ENCODE measurements around the gene SPTSSA.
"Not testable (repeated sequence)": the region's sequence is repeated elsewhere in the genome, so short reads cannot be mapped to it uniquely, and the experiment has no call there.

SPTSSA gene

DNA sequence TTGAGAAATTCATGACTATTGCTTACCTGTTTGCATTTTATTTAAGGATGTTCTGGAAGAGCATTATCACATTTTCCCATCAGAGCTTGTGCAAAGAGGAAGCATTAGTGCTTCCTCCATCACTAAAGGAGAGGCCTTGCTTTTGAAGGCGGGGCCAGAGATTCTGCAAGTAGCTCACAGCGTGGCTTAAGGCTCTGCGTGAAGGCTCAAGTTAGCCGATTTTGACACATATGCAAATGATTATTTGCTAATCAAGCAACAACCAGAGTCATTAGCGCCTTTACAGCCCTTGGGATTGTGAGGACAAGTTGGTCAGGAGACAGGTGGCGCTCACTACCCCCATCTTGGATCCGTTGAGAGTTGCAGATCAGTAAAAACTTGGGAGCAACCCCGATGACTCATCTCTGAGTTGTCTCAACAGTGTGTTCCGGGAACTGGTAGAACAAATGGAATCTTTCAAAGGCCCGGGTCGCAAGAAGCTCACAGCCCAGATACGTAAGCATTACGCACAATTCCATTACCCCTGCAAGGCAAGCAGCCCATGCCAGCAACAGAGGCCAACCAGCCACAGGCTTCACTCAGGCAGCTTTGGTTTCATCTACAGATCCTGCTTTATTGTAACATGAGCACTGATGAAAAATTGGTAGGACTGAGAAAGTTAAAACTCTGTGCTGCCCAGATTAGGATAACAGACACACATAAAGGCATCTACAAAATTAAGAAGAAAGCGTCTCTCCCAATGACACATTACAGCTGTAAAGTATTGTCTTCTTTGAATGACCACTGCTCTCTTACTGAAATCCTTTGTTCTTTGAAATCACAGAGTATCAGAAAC is 34.9 kb upstream of the SPTSSA start:
- H3K27ac ChIP-seq (ENCODE audit: insufficient read depth, low read depth, low read length, poor library complexity, severe bottlenecking): peak overlapping the region; percentile 78
- no peaks in the 10 kb centered on the region for H3K27me3 ChIP-seq (ENCODE audit: control insufficient read depth, insufficient read depth, low read length, poor library complexity, severe bottlenecking)
- H3K36me3 ChIP-seq (ENCODE audit: control insufficient read depth, insufficient read depth, low read length): no peaks in the 10 kb centered on the region
- H3K9me3 ChIP-seq (ENCODE audit: control insufficient read depth, low read length): no peaks in the 10 kb centered on the region
- 32 to 33% methylated on average over 14 of the region's 14 CpGs for WGBS, 2 experiments
- H3K4me1 ChIP-seq (ENCODE audit: control insufficient read depth, insufficient read depth, low read length): peaks cover 10% of the 10 kb centered on the region
- no peak overlapping the region for H3K4me3 ChIP-seq (ENCODE audit: insufficient read depth, low read depth, low read length)

DNA sequence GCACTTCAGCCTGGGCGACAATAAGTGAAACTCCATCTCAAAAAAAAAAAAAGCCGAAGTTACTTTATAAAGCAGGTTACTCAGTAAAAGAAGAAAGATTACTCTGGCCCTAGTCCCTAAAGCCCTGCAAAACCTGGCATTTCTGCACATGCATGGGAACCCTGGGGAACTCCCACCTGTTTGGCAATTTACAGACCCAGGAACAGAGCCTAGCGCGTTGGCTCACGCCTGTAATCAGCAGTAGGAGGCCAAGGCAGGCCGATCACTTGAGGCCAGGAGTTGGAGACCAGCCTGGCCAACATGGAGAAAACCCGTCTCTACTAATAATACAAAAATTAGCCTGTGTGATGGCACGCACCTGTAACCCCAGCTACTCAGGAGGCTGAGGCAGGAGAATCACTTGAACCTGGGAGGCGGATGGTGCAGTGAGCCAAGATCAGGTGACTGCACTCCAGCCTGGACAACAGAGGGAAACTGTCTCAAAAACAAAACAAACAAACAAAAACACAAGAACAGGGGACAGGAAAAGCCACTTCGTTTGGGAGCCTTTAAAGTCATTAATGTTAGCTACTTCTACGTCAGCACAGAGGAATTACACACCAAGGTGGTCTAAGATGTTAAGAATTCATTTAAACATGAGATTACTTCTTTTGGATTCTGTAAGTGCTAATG is 34.1 kb upstream of the SPTSSA start:
- no peak overlapping the region for H3K4me3 ChIP-seq (ENCODE audit: insufficient read depth, low read depth, low read length)
- H3K36me3 ChIP-seq (ENCODE audit: control insufficient read depth, insufficient read depth, low read length): no peaks in the 10 kb centered on the region
- WGBS, 2 experiments: 92 to 95% methylated on average over 11 of the region's 11 CpGs
- peaks cover 10% of the 10 kb centered on the region for H3K4me1 ChIP-seq (ENCODE audit: control insufficient read depth, insufficient read depth, low read length)
- H3K9me3 ChIP-seq (ENCODE audit: control insufficient read depth, low read length): no peaks in the 10 kb centered on the region
- no peak overlapping the region for H3K27ac ChIP-seq (ENCODE audit: insufficient read depth, low read depth, low read length, poor library complexity, severe bottlenecking)
- H3K27me3 ChIP-seq (ENCODE audit: control insufficient read depth, insufficient read depth, low read length, poor library complexity, severe bottlenecking): no peaks in the 10 kb centered on the region

DNA sequence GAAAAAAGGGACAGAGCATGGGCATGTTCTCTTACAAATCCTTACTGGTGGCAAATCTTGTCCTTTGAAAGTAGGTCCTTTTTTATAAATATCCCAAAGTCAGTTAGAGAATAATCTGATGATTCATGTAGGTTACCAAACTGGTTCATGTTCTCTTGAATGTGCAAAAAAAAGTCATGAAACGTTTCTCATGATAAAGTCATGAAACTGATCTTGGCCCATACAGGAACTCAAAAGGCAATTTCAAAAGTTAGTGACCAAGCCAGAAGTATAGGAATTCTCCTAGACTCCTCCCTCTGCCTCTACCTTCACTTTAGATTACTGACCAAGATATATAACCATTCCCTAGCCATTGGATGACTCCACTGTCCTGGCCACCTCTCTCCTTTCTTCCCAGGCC is 27.3 kb upstream of the SPTSSA start:
- no peaks in the 10 kb centered on the region for H3K36me3 ChIP-seq (ENCODE audit: control insufficient read depth, insufficient read depth, low read length)
- no peak overlapping the region for H3K27ac ChIP-seq (ENCODE audit: insufficient read depth, low read depth, low read length, poor library complexity, severe bottlenecking)
- no peaks in the 10 kb centered on the region for H3K27me3 ChIP-seq (ENCODE audit: control insufficient read depth, insufficient read depth, low read length, poor library complexity, severe bottlenecking)
- no peaks in the 10 kb centered on the region for H3K9me3 ChIP-seq (ENCODE audit: control insufficient read depth, low read length)
- H3K4me3 ChIP-seq (ENCODE audit: insufficient read depth, low read depth, low read length): no peak overlapping the region
- H3K4me1 ChIP-seq (ENCODE audit: control insufficient read depth, insufficient read depth, low read length): no peaks in the 10 kb centered on the region
- WGBS, 2 experiments: 83 to 88% methylated on average over 1 of the region's 1 CpG

DNA sequence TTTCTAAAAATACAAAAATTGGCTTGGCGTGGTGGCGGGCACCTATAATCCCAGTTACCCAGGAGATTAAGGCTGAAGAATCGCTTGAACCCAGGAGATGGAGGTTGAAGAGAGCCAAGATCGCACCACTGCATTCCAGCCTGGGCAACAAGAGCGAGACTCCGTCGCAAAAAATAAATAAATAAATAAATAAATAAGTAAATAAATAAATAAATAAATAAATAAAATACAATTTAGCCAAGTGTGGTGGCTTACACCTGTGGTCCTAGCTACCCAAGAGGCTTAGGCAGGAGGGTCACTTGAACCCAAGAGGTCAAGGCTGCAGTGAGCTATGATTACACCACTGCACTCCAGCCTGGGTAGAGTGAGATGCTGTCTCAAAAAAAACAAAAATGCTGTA is 26.5 kb upstream of the SPTSSA start:
- WGBS, 2 experiments: 88 to 98% methylated on average over 4 of the region's 7 CpGs
- no peaks in the 10 kb centered on the region for H3K27me3 ChIP-seq (ENCODE audit: control insufficient read depth, insufficient read depth, low read length, poor library complexity, severe bottlenecking)
- no peak overlapping the region for H3K4me3 ChIP-seq (ENCODE audit: insufficient read depth, low read depth, low read length)
- H3K36me3 ChIP-seq (ENCODE audit: control insufficient read depth, insufficient read depth, low read length): no peaks in the 10 kb centered on the region
- H3K27ac ChIP-seq (ENCODE audit: insufficient read depth, low read depth, low read length, poor library complexity, severe bottlenecking): no peak overlapping the region
- no peaks in the 10 kb centered on the region for H3K4me1 ChIP-seq (ENCODE audit: control insufficient read depth, insufficient read depth, low read length)
- H3K9me3 ChIP-seq (ENCODE audit: control insufficient read depth, low read length): no peaks in the 10 kb centered on the region

DNA sequence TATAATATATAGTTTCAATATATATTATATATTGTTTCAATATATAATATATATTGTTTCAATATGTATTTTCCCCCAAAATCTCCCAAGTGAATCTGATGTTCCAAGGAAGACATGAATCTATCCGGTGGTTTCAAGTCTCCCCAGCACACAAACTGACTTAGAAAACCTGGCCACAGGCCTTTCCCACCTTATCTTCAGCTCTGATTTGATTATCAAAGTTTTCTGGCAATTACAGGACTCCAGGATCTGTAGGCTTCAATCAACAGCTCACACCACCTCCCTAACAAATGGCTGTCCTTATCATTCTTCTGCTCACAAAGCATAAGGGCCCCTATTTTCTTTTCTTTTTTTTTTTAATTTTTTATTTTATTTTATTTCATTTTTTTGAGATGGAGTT is 22.7 kb upstream of the SPTSSA start:
- Histone ChIP-seq H3K27ac (ENCODE audit: insufficient read depth, low read depth, low read length, poor library complexity, severe bottlenecking) (no peak overlapping the region), H3K4me3 (ENCODE audit: insufficient read depth, low read depth, low read length) (no peak overlapping the region)

DNA sequence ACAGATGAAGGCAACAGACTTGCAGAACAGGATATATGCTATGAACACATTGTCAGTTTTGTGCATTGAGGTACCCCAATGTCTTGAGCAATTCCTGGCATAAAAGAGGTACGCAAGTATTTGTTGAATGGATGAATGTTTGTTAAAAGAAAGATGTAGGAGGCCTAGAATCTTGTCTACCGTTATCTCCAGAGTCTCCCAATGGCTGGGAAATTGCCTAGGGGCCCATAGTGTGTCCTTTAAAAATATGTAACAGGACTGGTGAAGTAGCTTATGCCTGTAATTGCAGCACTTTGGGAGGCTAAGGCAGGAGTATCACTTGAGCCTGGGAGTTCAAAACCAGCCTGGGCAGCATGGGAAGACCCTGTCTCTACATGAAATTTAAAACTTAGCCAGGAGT is 20.4 kb upstream of the SPTSSA start:
- no peaks in the 10 kb centered on the region for H3K36me3 ChIP-seq (ENCODE audit: control insufficient read depth, insufficient read depth, low read length)
- H3K27me3 ChIP-seq (ENCODE audit: control insufficient read depth, insufficient read depth, low read length, poor library complexity, severe bottlenecking): no peaks in the 10 kb centered on the region
- 93 to 97% methylated on average over 2 of the region's 2 CpGs for WGBS, 2 experiments
- no peaks in the 10 kb centered on the region for H3K4me1 ChIP-seq (ENCODE audit: control insufficient read depth, insufficient read depth, low read length)
- no peaks in the 10 kb centered on the region for H3K9me3 ChIP-seq (ENCODE audit: control insufficient read depth, low read length)
- no peak overlapping the region for H3K4me3 ChIP-seq (ENCODE audit: insufficient read depth, low read depth, low read length)
- no peak overlapping the region for H3K27ac ChIP-seq (ENCODE audit: insufficient read depth, low read depth, low read length, poor library complexity, severe bottlenecking)

More for the DNA sequence above, 22.7 kb upstream of the SPTSSA start:
- 92 to 93% methylated on average over 1 of the region's 1 CpG for WGBS, 2 experiments
- H3K27me3 ChIP-seq (ENCODE audit: control insufficient read depth, insufficient read depth, low read length, poor library complexity, severe bottlenecking): no peaks in the 10 kb centered on the region
- H3K4me1 ChIP-seq (ENCODE audit: control insufficient read depth, insufficient read depth, low read length): no peaks in the 10 kb centered on the region
- H3K9me3 ChIP-seq (ENCODE audit: control insufficient read depth, low read length): no peaks in the 10 kb centered on the region
- H3K36me3 ChIP-seq (ENCODE audit: control insufficient read depth, insufficient read depth, low read length): no peaks in the 10 kb centered on the region

DNA sequence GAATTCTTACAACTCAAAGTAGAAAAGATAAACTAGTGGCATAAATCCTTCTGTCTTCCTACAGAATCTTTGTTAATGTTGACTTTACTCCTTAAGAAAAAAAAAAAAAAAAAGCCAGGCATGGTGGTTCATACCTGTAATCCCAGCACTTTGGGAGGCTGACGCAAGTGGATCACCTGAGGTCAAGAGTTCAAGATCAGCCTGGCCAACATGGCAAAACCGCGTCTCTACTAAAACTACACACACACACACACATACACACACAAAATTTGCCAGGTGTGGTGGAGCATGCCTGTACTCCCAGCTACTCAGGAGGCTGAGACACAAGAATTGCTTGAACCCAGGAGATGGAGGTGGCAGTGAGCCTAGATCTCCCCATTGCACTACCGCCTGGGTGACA is 17.7 kb upstream of the SPTSSA start:
- Histone ChIP-seq H3K27me3 (ENCODE audit: control insufficient read depth, insufficient read depth, low read length, poor library complexity, severe bottlenecking) (no peaks in the 10 kb centered on the region), H3K9me3 (ENCODE audit: control insufficient read depth, low read length) (no peaks in the 10 kb centered on the region), H3K27ac (ENCODE audit: insufficient read depth, low read depth, low read length, poor library complexity, severe bottlenecking) (no peak overlapping the region), H3K4me1 (ENCODE audit: control insufficient read depth, insufficient read depth, low read length) (no peaks in the 10 kb centered on the region), H3K4me3 (ENCODE audit: insufficient read depth, low read depth, low read length) (no peak overlapping the region), H3K36me3 (ENCODE audit: control insufficient read depth, insufficient read depth, low read length) (no peaks in the 10 kb centered on the region)
- 92% methylated on average over 4 of the region's 4 CpGs for WGBS, 2 experiments

DNA sequence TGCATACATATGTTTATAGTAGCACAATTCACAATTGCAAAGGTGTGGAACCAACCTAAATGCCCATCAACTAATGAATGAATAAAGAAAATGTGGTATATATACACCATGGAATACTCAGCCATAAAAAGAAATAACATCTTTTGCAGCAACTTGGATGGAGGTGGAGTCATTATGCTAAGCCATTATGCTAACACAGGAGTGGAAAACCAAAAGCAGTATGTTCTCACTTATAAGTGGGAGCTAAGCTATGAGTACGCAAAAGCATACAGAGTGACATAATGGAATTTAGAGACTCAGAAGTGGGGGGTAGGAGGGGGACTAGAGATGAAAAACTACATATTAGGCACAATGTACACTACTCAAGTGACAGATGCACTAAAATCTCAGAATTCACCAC is 16.2 kb upstream of the SPTSSA start:
- H3K4me1 ChIP-seq (ENCODE audit: control insufficient read depth, insufficient read depth, low read length): no peaks in the 10 kb centered on the region
- H3K27ac ChIP-seq (ENCODE audit: insufficient read depth, low read depth, low read length, poor library complexity, severe bottlenecking): no peak overlapping the region
- H3K27me3 ChIP-seq (ENCODE audit: control insufficient read depth, insufficient read depth, low read length, poor library complexity, severe bottlenecking): no peaks in the 10 kb centered on the region
- no peaks in the 10 kb centered on the region for H3K9me3 ChIP-seq (ENCODE audit: control insufficient read depth, low read length)
- no peak overlapping the region for H3K4me3 ChIP-seq (ENCODE audit: insufficient read depth, low read depth, low read length)
- WGBS, 2 experiments: 93 to 100% methylated on average over 1 of the region's 1 CpG
- H3K36me3 ChIP-seq (ENCODE audit: control insufficient read depth, insufficient read depth, low read length): no peaks in the 10 kb centered on the region

DNA sequence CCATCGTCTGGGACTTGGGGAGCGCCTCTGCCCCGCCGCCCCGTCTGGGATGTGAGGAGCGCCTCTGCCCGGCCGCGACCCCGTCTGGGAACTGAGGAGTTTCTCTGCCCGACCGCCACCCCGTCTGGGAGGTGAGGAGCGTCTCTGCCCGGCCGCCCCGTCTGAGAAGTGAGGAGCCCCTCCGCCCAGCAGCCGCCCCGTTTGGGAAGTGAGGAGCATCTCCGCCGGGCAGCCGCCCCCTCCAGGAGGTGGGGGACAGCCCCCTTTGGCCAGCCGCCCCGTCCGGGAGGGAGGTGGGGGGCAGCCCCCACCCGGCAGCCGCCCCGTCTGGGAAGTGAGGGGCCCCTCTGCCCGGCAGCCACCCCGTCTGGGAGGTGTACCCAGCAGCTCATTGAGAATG is 14.0 kb upstream of the SPTSSA start:
- 89 to 92% methylated on average over 30 to 31 of the region's 31 CpGs for WGBS, 2 experiments
- not testable (repeated sequence) for H3K4me1 ChIP-seq (ENCODE audit: control insufficient read depth, insufficient read depth, low read length)

DNA sequence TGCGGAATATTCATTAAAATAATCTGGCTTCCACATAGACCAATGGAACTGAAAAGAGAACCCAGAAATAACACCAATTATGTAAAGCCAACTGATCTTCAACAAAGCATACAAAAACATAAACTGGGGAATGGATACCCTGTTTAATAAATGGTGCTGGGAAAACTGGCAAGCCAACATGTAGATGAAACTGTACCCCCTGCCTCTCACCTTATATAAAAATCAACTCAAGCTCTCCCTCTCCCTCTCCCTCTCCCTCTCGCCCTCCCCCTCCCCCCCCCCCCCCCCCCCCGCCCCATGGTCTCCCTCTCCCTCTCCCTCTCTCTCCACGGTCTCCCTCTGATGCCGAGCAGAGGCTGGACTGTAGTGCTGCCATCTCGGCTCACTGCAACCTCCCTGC is 13.1 kb upstream of the SPTSSA start:
- Histone ChIP-seq H3K4me3 (ENCODE audit: insufficient read depth, low read depth, low read length) (no peak overlapping the region), H3K9me3 (ENCODE audit: control insufficient read depth, low read length) (no peaks in the 10 kb centered on the region), H3K4me1 (ENCODE audit: control insufficient read depth, insufficient read depth, low read length) (no peaks in the 10 kb centered on the region), H3K27ac (ENCODE audit: insufficient read depth, low read depth, low read length, poor library complexity, severe bottlenecking) (no peak overlapping the region), H3K27me3 (ENCODE audit: control insufficient read depth, insufficient read depth, low read length, poor library complexity, severe bottlenecking) (no peaks in the 10 kb centered on the region), H3K36me3 (ENCODE audit: control insufficient read depth, insufficient read depth, low read length) (no peaks in the 10 kb centered on the region)
- WGBS, 2 experiments: 93 to 95% methylated on average over 4 of the region's 6 CpGs

More for the DNA sequence above, 14.0 kb upstream of the SPTSSA start:
- H3K4me3 ChIP-seq (ENCODE audit: insufficient read depth, low read depth, low read length); H3K9me3 ChIP-seq (ENCODE audit: control insufficient read depth, low read length); H3K27me3 ChIP-seq (ENCODE audit: control insufficient read depth, insufficient read depth, low read length, poor library complexity, severe bottlenecking); H3K36me3 ChIP-seq (ENCODE audit: control insufficient read depth, insufficient read depth, low read length); H3K27ac ChIP-seq (ENCODE audit: insufficient read depth, low read depth, low read length, poor library complexity, severe bottlenecking): not testable (repeated sequence)
